ENCODE results near the gene EFCAB6. TPM values are rescaled to one million over a fixed set of nuclear protein-coding genes. Genes with fewer than 3 reads are reported as not detected.

The EFCAB6 gene
- total RNA-seq, 4 donors from 2014 or later = 1.2 to 4.0 (median 3.0) TPM

DNA sequence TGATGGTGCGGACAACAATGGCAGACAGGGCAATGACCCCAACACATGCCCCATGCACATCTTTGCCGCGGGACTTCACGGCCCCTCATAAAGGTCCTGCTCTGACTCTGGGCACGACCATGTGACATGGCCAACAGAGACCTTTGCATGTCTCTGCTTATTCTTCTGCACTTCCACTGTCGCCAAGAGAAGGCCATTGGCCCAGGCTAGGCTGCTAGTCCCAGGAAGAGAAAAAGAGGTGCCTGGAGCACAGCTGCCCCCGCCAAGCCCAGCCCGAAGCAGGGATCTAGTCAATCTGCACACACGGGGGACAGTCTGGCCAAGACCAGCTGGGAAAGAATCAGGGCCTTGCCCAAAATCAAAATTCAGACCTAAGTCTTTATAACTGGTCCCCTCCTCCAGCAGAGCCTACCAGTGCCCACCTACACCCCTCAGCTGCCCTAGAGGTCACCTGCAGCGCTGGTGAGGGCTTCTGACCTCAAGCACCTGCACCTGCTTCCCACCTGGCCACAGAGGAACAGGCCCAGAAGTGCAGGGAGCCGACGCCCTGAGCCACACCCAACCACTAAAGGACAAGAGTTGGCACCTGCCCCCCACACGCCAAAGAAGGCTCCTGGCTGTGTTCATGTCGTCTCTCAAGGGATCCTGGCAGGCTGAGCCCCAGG lies 42.1 kb upstream of the EFCAB6 start:
- intact Hi-C loops (cut with DNase I) = no loop called here
- Histone ChIP-seq H3K9me3 (peaks cover 0 to 22% (median 6%) of the 10 kb centered on the region in 4 donors), H3K27me3 (peaks cover 0 to 70% (median 0%) of the 10 kb centered on the region in 4 donors), H3K4me3 (no peak overlapping the region), H3K27ac (replicated peaks in 1 of 4) (no peak overlapping the region), H3K4me1 (no peaks in the 10 kb centered on the region), H3K36me3 (no peaks in the 10 kb centered on the region)
- no peak for DNase-seq (ENCODE audit: extremely low spot score)
- 96% methylated on average over 5 of the region's 14 CpGs for WGBS
- TF ChIP-seq POLR2AphosphoS5 (IDR thresholded peaks at IDR 0.05) (no peak), EP300 (IDR thresholded peaks at IDR 0.05) (no peak), POLR2A (IDR thresholded peaks at IDR 0.05; ENCODE audit: low read depth) (no peak), CTCF (IDR thresholded peaks at IDR 0.05) (no peak)

DNA sequence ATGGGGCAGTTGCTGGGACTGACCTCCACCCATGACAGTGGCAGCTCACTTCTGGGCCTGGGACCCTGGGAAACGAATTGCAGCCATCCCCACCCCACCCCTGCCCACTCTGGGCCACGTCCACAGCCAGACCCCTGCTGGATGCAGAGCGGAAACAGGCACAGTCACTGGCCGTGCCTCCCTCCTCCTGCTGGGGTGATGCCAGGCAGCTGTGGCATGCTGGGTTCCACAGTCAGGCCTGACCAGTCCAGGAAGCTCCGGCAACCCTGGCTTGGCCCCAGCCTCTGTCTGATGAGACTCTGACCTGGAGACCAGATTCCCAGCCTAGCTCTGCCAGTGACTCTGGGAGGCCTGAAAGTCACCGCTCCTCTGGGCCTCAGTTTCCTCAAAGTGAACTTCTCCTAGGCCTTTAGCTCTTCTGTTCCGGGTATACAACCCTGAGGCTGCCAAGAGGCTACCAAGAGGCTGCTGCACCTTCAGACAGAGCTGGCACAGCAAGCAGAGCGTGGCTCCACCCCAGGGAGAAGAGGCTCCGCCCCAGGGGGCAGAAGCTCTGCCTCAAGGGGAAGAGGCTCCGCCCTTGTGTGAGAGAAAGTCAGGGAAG lies 41.3 kb upstream of the EFCAB6 start:
- intact Hi-C loops (cut with DNase I) = no loop called here
- 88% methylated on average over 5 of the region's 10 CpGs for WGBS
- no peaks in the 10 kb centered on the region for H3K4me1 ChIP-seq
- no peaks in the 10 kb centered on the region for H3K36me3 ChIP-seq
- DNase-seq (ENCODE audit: extremely low spot score) = no peak
- H3K27me3 ChIP-seq = peaks cover 0 to 70% (median 0%) of the 10 kb centered on the region in 4 donors
- no peak overlapping the region for H3K27ac ChIP-seq (replicated peaks in 1 of 4)
- peaks cover 0 to 22% (median 6%) of the 10 kb centered on the region in 4 donors for H3K9me3 ChIP-seq
- no peak for TF ChIP-seq POLR2AphosphoS5 (IDR thresholded peaks at IDR 0.05)
- no peak for TF ChIP-seq POLR2A (IDR thresholded peaks at IDR 0.05; ENCODE audit: low read depth)
- no peak for TF ChIP-seq EP300 (IDR thresholded peaks at IDR 0.05)
- TF ChIP-seq CTCF (IDR thresholded peaks at IDR 0.05) = no peak
- no peak overlapping the region for H3K4me3 ChIP-seq

DNA sequence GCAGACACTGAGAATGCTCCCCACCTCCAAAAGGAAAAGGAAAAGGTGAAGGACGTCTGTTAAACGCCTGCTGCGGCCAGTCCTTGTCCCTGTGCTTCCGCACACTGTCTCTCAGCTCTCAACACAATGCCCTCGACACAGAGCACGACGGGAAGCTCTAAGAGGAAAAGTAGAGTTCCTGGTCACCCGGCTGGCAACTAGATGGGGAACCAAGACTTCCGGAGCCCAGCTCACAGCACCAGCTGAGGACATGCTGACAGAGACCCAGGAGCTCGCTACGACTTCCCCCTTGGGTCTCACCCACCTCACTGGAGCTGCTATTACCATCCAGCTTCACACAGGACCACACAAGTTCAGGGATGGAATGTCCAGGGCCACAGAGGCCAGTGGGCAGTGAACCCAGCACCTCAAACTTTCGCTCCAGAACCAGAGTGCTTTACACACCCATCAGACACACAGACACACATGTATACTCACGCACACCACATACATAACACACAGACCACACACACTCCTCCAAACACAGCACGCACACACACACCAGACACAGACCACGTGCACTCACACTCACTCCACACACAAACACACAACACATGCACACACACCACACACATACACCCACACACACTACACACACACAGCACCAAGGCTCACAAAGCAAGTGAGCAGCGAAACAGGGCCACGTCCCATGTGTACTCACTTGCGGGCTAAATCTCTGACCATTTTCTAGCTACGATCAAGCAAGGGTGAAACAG lies 40.6 kb upstream of the EFCAB6 start:
- WGBS = 76% methylated on average over 19 of the region's 19 CpGs
- no peaks in the 10 kb centered on the region for H3K36me3 ChIP-seq
- no peak overlapping the region for H3K27ac ChIP-seq (replicated peaks in 1 of 4)
- H3K4me1 ChIP-seq = no peaks in the 10 kb centered on the region
- no peak for TF ChIP-seq EP300 (IDR thresholded peaks at IDR 0.05)
- TF ChIP-seq CTCF (IDR thresholded peaks at IDR 0.05) = no peak
- H3K27me3 ChIP-seq = peaks cover 0 to 71% (median 0%) of the 10 kb centered on the region in 4 donors
- intact Hi-C loops (cut with DNase I) = no loop called here
- H3K9me3 ChIP-seq = peaks cover 0 to 22% (median 6%) of the 10 kb centered on the region in 4 donors
- H3K4me3 ChIP-seq = no peak overlapping the region
- no peak for DNase-seq (ENCODE audit: extremely low spot score)

DNA sequence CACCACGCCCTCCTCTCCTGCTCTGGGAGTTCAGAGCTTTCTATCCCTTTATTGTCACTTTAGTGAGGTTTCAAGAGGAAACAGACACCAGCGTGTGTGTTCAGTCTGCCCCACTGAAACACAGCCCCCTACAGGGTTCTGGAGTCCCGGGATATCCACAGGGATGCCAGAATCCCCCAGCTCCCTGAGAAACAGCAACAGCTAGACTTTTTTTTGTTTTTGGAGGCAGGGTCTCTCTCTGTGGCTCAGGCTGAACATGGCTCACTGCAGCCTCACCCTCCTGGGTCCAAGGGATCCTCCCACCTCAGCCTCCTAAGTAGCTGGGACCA lies 39.8 kb upstream of the EFCAB6 start:
- no peaks in the 10 kb centered on the region for H3K36me3 ChIP-seq
- no peak for DNase-seq (ENCODE audit: extremely low spot score)
- intact Hi-C loops (cut with DNase I) = no loop called here
- TF ChIP-seq CTCF (IDR thresholded peaks at IDR 0.05) (no peak), POLR2AphosphoS5 (IDR thresholded peaks at IDR 0.05) (no peak), POLR2A (IDR thresholded peaks at IDR 0.05; ENCODE audit: low read depth) (no peak), EP300 (IDR thresholded peaks at IDR 0.05) (no peak)
- H3K4me3 ChIP-seq = no peak overlapping the region
- no peaks in the 10 kb centered on the region for H3K4me1 ChIP-seq
- no peak overlapping the region for H3K27ac ChIP-seq (replicated peaks in 1 of 4)
- WGBS = 67% methylated on average over 3 of the region's 3 CpGs
- H3K9me3 ChIP-seq = peaks cover 0 to 14% (median 6%) of the 10 kb centered on the region in 4 donors
- H3K27me3 ChIP-seq = peaks cover 0 to 78% (median 0%) of the 10 kb centered on the region in 4 donors
